Sigmoid colon (tissue), 4 donors: ENCODE measurements around the gene SEC61B.

Experiments
- CTCF ChIP-seq, 4 experiments: fragments of 450-650 bp in 3 of 4; fragments of 200-600 bp in 1 of 4; IDR thresholded peaks; one replicate each; pipeline ENCODE4 v1.5.1; 2016 to 2019; ENCODE audit warnings: antibody characterized with exemption in 4 of 4, mild to moderate bottlenecking in 3 of 4, moderate library complexity in 2 of 4
- EP300 ChIP-seq, 4 donors: sonication (generic); formaldehyde crosslinking; IDR thresholded peaks; one replicate each; pipeline ENCODE4 v1.6.1; 2017; ENCODE audit warnings: antibody characterized with exemption in 4 of 4
- POLR2A ChIP-seq, 2 donors: fragments of 450-650 bp; IDR thresholded peaks; one replicate each; pipeline ENCODE4 v1.6.1; 2016; ENCODE audit warnings: antibody characterized with exemption in 2 of 2, mild to moderate bottlenecking in 2 of 2, moderate library complexity in 2 of 2
- POLR2AphosphoS5 ChIP-seq, 4 donors: sonication (generic); formaldehyde crosslinking; IDR thresholded peaks; one replicate each; pipeline ENCODE4 v1.6.1; 2017; ENCODE audit warnings: antibody characterized with exemption in 4 of 4

- TF ChIP-seq CTCF (IDR thresholded peaks at IDR 0.05) (no peak), EP300 (IDR thresholded peaks at IDR 0.05) (no peak), POLR2AphosphoS5 (IDR thresholded peaks at IDR 0.05) (no peak), POLR2A (IDR thresholded peaks at IDR 0.05) (no peak)
Measured at GRCh38 chr9:99180199-99180598, 41.9 kb upstream of the SEC61B start.
